SK-N-SH treated with all-trans-retinoic acid at 6 μM for 48 hours (cell line): ENCODE data around the gene NRXN3.

Experiments
- ATAC-seq: fragments of 200-7000 bp; cut with Tn5 transposase; 3 replicates; pipeline ENCODE4 v1.9.1; 2020; ENCODE audit warnings: mild to moderate bottlenecking, moderate library complexity
- BACH2 ChIP-seq: fragments of 250-450 bp; sonication (Bioruptor Pico); IDR thresholded peaks from 2 replicates; pipeline ENCODE4 v1.9.0; 2021; ENCODE audit warnings: mild to moderate bottlenecking, borderline replicate concordance
- CREB5 ChIP-seq: fragments of 250-450 bp; sonication (Bioruptor Pico); IDR thresholded peaks from 2 replicates; pipeline ENCODE4 v1.5.1; 2020; ENCODE audit warnings: low read depth, mild to moderate bottlenecking, moderate library complexity
- CSDC2 ChIP-seq: fragments of 250-450 bp; sonication (Bioruptor Pico); IDR thresholded peaks from 2 replicates; pipeline ENCODE4 v1.5.0; 2020; ENCODE audit warnings: mild to moderate bottlenecking, moderate library complexity
- ESRRG ChIP-seq: fragments of 250-450 bp; sonication (Bioruptor Pico); IDR thresholded peaks from 2 replicates; pipeline ENCODE4 v1.6.1; 2021; ENCODE audit warnings: mild to moderate bottlenecking
- GLIS3 ChIP-seq: fragments of 250-450 bp; sonication (Bioruptor Pico); IDR thresholded peaks from 2 replicates; pipeline ENCODE4 v1.5.0; 2020; ENCODE audit warnings: mild to moderate bottlenecking, moderate library complexity
- ISL1 ChIP-seq: fragments of 250-450 bp; sonication (Bioruptor Pico); IDR thresholded peaks from 2 replicates; pipeline ENCODE4 v2.1.2; 2022; ENCODE audit warnings: mild to moderate bottlenecking, moderate library complexity
- OSR1 ChIP-seq: fragments of 250-450 bp; sonication (Bioruptor Pico); IDR thresholded peaks from 2 replicates; pipeline ENCODE4 v1.8.0; 2022; ENCODE audit warnings: moderate library complexity, mild to moderate bottlenecking, inconsistent platforms
- PPARA ChIP-seq: fragments of 250-450 bp; sonication (Bioruptor Pico); IDR thresholded peaks from 2 replicates; pipeline ENCODE4 v1.5.0; 2020; ENCODE audit warnings: mild to moderate bottlenecking, borderline replicate concordance
- RARB ChIP-seq: fragments of 250-450 bp; sonication (Bioruptor Pico); IDR thresholded peaks from 2 replicates; pipeline ENCODE4 v1.8.0; 2021; ENCODE audit warnings: mild to moderate bottlenecking, moderate library complexity
- SNAI2 ChIP-seq: fragments of 250-450 bp; sonication (Bioruptor Pico); IDR thresholded peaks from 2 replicates; pipeline ENCODE4 v1.5.0; 2020; ENCODE audit warnings: mild to moderate bottlenecking, moderate library complexity
- TCF4 ChIP-seq: fragments of 250-450 bp; sonication (Bioruptor Pico); IDR thresholded peaks from 2 replicates; pipeline ENCODE4 v1.8.0; 2021; ENCODE audit warnings: mild to moderate bottlenecking, moderate library complexity, borderline replicate concordance
- ZC3H10 ChIP-seq: fragments of 250-450 bp; sonication (Bioruptor Pico); IDR thresholded peaks from 2 replicates; pipeline ENCODE4 v1.5.1; 2021; ENCODE audit warnings: mild to moderate bottlenecking, moderate library complexity
- ZFP30 ChIP-seq: fragments of 450-650 bp; formaldehyde crosslinking; IDR thresholded peaks from 2 replicates; pipeline ENCODE4 v1.5.0; 2022; ENCODE audit warnings: mild to moderate bottlenecking, moderate library complexity
- ZNF565 ChIP-seq: fragments of 450-650 bp; formaldehyde crosslinking; conservative IDR thresholded peaks from 2 replicates; pipeline ENCODE4 v1.5.0; 2020; ENCODE audit warnings: low read depth, mild to moderate bottlenecking, moderate library complexity
- ZNF70 ChIP-seq: fragments of 450-650 bp; formaldehyde crosslinking; IDR thresholded peaks from 2 replicates; pipeline ENCODE4 v1.5.0; 2020; ENCODE audit warnings: mild to moderate bottlenecking, moderate library complexity
- ZNF8 ChIP-seq: fragments of 450-650 bp; formaldehyde crosslinking; IDR thresholded peaks from 2 replicates; pipeline ENCODE4 v1.5.0; 2020; ENCODE audit warnings: mild to moderate bottlenecking, moderate library complexity
- TF ChIP-seq, protein P1 (sequence below): fragments of 250-450 bp; sonication (Bioruptor Pico); IDR thresholded peaks from 2 replicates; pipeline ENCODE4 v1.5.1; 2021; ENCODE audit warnings: mild to moderate bottlenecking, moderate library complexity
- TF ChIP-seq, protein P2 (sequence below): fragments of 250-450 bp; sonication (Bioruptor Pico); IDR thresholded peaks from 2 replicates; pipeline ENCODE4 v1.8.0; 2021; ENCODE audit warnings: low read depth, mild to moderate bottlenecking, moderate library complexity, borderline replicate concordance
- TF ChIP-seq, protein P3 (sequence below): fragments of 250-450 bp; sonication (Bioruptor Pico); IDR thresholded peaks from 2 replicates; pipeline ENCODE4 v1.8.0; 2020; ENCODE audit warnings: mild to moderate bottlenecking, moderate library complexity, borderline replicate concordance
- TF ChIP-seq, protein P4 (sequence below): fragments of 250-450 bp; sonication (Bioruptor Pico); IDR thresholded peaks from 2 replicates; pipeline ENCODE4 v1.5.0; 2020; ENCODE audit warnings: mild to moderate bottlenecking, moderate library complexity

Gene NRXN3

GRCh38 chr14:78581229-78581628 lies 411.1 kb downstream of the NRXN3 start:
- no peak for TF ChIP-seq OSR1
- TF ChIP-seq, all 23 proteins: peak for 0

GRCh38 chr14:78586681-78587080 lies 416.5 kb downstream of the NRXN3 start:
- TF ChIP-seq ZNF70 (CRISPR knock-in tag) (no peak), PPARA (CRISPR knock-in tag) (no peak), RARB (CRISPR knock-in tag) (no peak), ZFP30 (CRISPR knock-in tag) (no peak), TCF4 (CRISPR knock-in tag) (no peak), BACH2 (CRISPR knock-in tag) (no peak)
- TF ChIP-seq, all 23 proteins: peak for 0
- ATAC-seq: no peak

More at GRCh38 chr14:78581229-78581628, 411.1 kb downstream of the NRXN3 start:
- ATAC-seq: no peak

- no peak for ATAC-seq
- TF ChIP-seq, protein P1, sequence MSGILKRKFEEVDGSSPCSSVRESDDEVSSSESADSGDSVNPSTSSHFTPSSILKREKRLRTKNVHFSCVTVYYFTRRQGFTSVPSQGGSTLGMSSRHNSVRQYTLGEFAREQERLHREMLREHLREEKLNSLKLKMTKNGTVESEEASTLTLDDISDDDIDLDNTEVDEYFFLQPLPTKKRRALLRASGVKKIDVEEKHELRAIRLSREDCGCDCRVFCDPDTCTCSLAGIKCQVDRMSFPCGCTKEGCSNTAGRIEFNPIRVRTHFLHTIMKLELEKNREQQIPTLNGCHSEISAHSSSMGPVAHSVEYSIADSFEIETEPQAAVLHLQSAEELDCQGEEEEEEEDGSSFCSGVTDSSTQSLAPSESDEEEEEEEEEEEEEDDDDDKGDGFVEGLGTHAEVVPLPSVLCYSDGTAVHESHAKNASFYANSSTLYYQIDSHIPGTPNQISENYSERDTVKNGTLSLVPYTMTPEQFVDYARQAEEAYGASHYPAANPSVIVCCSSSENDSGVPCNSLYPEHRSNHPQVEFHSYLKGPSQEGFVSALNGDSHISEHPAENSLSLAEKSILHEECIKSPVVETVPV (CRISPR knock-in tag): no peak
- no peak for TF ChIP-seq ZNF8 (CRISPR knock-in tag)
- TF ChIP-seq CSDC2: no peak
- no peak for TF ChIP-seq ESRRG
- no peak for TF ChIP-seq ZNF565 (CRISPR knock-in tag)
- no peak for TF ChIP-seq RARB (CRISPR knock-in tag)
- TF ChIP-seq, protein P2, sequence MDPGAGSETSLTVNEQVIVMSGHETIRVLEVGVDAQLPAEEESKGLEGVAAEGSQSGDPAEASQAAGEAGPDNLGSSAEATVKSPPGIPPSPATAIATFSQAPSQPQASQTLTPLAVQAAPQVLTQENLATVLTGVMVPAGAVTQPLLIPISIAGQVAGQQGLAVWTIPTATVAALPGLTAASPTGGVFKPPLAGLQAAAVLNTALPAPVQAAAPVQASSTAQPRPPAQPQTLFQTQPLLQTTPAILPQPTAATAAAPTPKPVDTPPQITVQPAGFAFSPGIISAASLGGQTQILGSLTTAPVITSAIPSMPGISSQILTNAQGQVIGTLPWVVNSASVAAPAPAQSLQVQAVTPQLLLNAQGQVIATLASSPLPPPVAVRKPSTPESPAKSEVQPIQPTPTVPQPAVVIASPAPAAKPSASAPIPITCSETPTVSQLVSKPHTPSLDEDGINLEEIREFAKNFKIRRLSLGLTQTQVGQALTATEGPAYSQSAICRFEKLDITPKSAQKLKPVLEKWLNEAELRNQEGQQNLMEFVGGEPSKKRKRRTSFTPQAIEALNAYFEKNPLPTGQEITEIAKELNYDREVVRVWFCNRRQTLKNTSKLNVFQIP: no peak
- no peak for TF ChIP-seq CREB5 (CRISPR knock-in tag)
These were observed 418.7 kb downstream of the NRXN3 start for GRCh38 chr14:78588906-78589305.

GRCh38 chr14:78592616-78593219 lies 422.5 kb downstream of the NRXN3 start:
- TF ChIP-seq ZC3H10 (no peak), PPARA (CRISPR knock-in tag) (no peak), SNAI2 (no peak), ESRRG (no peak), BACH2 (CRISPR knock-in tag) (no peak), ISL1 (CRISPR knock-in tag) (no peak)
- TF ChIP-seq, protein P2: no peak
- TF ChIP-seq, protein P3, sequence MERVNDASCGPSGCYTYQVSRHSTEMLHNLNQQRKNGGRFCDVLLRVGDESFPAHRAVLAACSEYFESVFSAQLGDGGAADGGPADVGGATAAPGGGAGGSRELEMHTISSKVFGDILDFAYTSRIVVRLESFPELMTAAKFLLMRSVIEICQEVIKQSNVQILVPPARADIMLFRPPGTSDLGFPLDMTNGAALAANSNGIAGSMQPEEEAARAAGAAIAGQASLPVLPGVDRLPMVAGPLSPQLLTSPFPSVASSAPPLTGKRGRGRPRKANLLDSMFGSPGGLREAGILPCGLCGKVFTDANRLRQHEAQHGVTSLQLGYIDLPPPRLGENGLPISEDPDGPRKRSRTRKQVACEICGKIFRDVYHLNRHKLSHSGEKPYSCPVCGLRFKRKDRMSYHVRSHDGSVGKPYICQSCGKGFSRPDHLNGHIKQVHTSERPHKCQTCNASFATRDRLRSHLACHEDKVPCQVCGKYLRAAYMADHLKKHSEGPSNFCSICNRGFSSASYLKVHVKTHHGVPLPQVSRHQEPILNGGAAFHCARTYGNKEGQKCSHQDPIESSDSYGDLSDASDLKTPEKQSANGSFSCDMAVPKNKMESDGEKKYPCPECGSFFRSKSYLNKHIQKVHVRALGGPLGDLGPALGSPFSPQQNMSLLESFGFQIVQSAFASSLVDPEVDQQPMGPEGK: no peak
- no peak for ATAC-seq

- no peak for ATAC-seq
- TF ChIP-seq GLIS3 (CRISPR knock-in tag) (no peak), ZC3H10 (no peak)
- TF ChIP-seq, protein P3: no peak
- TF ChIP-seq, protein P4, sequence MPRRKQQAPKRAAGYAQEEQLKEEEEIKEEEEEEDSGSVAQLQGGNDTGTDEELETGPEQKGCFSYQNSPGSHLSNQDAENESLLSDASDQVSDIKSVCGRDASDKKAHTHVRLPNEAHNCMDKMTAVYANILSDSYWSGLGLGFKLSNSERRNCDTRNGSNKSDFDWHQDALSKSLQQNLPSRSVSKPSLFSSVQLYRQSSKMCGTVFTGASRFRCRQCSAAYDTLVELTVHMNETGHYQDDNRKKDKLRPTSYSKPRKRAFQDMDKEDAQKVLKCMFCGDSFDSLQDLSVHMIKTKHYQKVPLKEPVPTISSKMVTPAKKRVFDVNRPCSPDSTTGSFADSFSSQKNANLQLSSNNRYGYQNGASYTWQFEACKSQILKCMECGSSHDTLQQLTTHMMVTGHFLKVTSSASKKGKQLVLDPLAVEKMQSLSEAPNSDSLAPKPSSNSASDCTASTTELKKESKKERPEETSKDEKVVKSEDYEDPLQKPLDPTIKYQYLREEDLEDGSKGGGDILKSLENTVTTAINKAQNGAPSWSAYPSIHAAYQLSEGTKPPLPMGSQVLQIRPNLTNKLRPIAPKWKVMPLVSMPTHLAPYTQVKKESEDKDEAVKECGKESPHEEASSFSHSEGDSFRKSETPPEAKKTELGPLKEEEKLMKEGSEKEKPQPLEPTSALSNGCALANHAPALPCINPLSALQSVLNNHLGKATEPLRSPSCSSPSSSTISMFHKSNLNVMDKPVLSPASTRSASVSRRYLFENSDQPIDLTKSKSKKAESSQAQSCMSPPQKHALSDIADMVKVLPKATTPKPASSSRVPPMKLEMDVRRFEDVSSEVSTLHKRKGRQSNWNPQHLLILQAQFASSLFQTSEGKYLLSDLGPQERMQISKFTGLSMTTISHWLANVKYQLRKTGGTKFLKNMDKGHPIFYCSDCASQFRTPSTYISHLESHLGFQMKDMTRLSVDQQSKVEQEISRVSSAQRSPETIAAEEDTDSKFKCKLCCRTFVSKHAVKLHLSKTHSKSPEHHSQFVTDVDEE (CRISPR knock-in tag): no peak
- TF ChIP-seq, all 23 proteins: peak for 0
These were observed 423.8 kb downstream of the NRXN3 start for GRCh38 chr14:78593949-78594348.
